ENCODE results near the gene UMAD1. TPM values are rescaled to one million over a fixed set of nuclear protein-coding genes. Genes with fewer than 3 reads are reported as not detected.

UMAD1 gene
- total and polyA plus RNA-seq, 2 experiments from 2014 or later: 8.4 to 12.4 TPM

GRCh38 chr7:7810380-7810779 is 169.8 kb downstream of the UMAD1 start:
- DNase-seq (ENCODE audit: low spot score) (no peak), ATAC-seq (no peak)
- Histone ChIP-seq H4K20me1 (replicated peaks; ENCODE audit: insufficient read depth) (no peaks in the 10 kb centered on the region), H3K27me3 (ENCODE audit: insufficient read depth) (no peaks in the 10 kb centered on the region), H3K27ac (ENCODE audit: low read depth) (no peak overlapping the region), H3K4me1 (ENCODE audit: insufficient read depth) (no peaks in the 10 kb centered on the region), H3K9me2 (ENCODE audit: insufficient read depth) (no peaks in the 10 kb centered on the region), H3K36me3 (ENCODE audit: insufficient read depth) (no peaks in the 10 kb centered on the region), H3F3A (replicated peaks; ENCODE audit: low read depth) (no peaks in the 10 kb centered on the region), H3K79me2 (replicated peaks; ENCODE audit: insufficient read depth) (no peaks in the 10 kb centered on the region), H3K4me2 (no peak overlapping the region), H2AFZ (no peak overlapping the region), H3K4me3 (no peak overlapping the region)
- Mint-ChIP-seq H3K9me3 (no peaks in the 10 kb centered on the region), H3K4me3 (no peak overlapping the region), H3K36me3 (ENCODE audit: low read depth) (no peaks in the 10 kb centered on the region), H3K27me3 (ENCODE audit: insufficient read depth, low read depth, poor library complexity) (no peaks in the 10 kb centered on the region), H3K27ac (no peak overlapping the region), H3K4me1 (peaks cover 4% of the 10 kb centered on the region; the same call in 2 of the 3 replicates)
- TF ChIP-seq STAT1 (IDR thresholded peaks at IDR 0.05; ENCODE audit: unreplicated experiment) (no peak), ZNF114 (CRISPR knock-in tag; IDR thresholded peaks at IDR 0.05) (no peak), POLR2AphosphoS5 (IDR thresholded peaks at IDR 0.05; ENCODE audit: low read depth) (no peak), CREB1 (CRISPR knock-in tag; IDR thresholded peaks at IDR 0.05; ENCODE audit: low read depth) (no peak), CTCF (conservative IDR thresholded peaks at IDR 0.05; ENCODE audit: low read depth in 2 of 2) (no peak), EZH2phosphoT487 (IDR thresholded peaks at IDR 0.05; ENCODE audit: unreplicated experiment) (no peak), JUNB (IDR thresholded peaks at IDR 0.05; ENCODE audit: unreplicated experiment) (no peak), NANOG (IDR thresholded peaks at IDR 0.05; ENCODE audit: borderline replicate concordance) (no peak)
- TF ChIP-seq, protein P1, sequence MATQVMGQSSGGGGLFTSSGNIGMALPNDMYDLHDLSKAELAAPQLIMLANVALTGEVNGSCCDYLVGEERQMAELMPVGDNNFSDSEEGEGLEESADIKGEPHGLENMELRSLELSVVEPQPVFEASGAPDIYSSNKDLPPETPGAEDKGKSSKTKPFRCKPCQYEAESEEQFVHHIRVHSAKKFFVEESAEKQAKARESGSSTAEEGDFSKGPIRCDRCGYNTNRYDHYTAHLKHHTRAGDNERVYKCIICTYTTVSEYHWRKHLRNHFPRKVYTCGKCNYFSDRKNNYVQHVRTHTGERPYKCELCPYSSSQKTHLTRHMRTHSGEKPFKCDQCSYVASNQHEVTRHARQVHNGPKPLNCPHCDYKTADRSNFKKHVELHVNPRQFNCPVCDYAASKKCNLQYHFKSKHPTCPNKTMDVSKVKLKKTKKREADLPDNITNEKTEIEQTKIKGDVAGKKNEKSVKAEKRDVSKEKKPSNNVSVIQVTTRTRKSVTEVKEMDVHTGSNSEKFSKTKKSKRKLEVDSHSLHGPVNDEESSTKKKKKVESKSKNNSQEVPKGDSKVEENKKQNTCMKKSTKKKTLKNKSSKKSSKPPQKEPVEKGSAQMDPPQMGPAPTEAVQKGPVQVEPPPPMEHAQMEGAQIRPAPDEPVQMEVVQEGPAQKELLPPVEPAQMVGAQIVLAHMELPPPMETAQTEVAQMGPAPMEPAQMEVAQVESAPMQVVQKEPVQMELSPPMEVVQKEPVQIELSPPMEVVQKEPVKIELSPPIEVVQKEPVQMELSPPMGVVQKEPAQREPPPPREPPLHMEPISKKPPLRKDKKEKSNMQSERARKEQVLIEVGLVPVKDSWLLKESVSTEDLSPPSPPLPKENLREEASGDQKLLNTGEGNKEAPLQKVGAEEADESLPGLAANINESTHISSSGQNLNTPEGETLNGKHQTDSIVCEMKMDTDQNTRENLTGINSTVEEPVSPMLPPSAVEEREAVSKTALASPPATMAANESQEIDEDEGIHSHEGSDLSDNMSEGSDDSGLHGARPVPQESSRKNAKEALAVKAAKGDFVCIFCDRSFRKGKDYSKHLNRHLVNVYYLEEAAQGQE (IDR thresholded peaks at IDR 0.05; ENCODE audit: unreplicated experiment): no peak
- TF ChIP-seq, protein P2, sequence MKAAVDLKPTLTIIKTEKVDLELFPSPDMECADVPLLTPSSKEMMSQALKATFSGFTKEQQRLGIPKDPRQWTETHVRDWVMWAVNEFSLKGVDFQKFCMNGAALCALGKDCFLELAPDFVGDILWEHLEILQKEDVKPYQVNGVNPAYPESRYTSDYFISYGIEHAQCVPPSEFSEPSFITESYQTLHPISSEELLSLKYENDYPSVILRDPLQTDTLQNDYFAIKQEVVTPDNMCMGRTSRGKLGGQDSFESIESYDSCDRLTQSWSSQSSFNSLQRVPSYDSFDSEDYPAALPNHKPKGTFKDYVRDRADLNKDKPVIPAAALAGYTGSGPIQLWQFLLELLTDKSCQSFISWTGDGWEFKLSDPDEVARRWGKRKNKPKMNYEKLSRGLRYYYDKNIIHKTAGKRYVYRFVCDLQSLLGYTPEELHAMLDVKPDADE (IDR thresholded peaks at IDR 0.05): no peak
- TF ChIP-seq, protein P3, sequence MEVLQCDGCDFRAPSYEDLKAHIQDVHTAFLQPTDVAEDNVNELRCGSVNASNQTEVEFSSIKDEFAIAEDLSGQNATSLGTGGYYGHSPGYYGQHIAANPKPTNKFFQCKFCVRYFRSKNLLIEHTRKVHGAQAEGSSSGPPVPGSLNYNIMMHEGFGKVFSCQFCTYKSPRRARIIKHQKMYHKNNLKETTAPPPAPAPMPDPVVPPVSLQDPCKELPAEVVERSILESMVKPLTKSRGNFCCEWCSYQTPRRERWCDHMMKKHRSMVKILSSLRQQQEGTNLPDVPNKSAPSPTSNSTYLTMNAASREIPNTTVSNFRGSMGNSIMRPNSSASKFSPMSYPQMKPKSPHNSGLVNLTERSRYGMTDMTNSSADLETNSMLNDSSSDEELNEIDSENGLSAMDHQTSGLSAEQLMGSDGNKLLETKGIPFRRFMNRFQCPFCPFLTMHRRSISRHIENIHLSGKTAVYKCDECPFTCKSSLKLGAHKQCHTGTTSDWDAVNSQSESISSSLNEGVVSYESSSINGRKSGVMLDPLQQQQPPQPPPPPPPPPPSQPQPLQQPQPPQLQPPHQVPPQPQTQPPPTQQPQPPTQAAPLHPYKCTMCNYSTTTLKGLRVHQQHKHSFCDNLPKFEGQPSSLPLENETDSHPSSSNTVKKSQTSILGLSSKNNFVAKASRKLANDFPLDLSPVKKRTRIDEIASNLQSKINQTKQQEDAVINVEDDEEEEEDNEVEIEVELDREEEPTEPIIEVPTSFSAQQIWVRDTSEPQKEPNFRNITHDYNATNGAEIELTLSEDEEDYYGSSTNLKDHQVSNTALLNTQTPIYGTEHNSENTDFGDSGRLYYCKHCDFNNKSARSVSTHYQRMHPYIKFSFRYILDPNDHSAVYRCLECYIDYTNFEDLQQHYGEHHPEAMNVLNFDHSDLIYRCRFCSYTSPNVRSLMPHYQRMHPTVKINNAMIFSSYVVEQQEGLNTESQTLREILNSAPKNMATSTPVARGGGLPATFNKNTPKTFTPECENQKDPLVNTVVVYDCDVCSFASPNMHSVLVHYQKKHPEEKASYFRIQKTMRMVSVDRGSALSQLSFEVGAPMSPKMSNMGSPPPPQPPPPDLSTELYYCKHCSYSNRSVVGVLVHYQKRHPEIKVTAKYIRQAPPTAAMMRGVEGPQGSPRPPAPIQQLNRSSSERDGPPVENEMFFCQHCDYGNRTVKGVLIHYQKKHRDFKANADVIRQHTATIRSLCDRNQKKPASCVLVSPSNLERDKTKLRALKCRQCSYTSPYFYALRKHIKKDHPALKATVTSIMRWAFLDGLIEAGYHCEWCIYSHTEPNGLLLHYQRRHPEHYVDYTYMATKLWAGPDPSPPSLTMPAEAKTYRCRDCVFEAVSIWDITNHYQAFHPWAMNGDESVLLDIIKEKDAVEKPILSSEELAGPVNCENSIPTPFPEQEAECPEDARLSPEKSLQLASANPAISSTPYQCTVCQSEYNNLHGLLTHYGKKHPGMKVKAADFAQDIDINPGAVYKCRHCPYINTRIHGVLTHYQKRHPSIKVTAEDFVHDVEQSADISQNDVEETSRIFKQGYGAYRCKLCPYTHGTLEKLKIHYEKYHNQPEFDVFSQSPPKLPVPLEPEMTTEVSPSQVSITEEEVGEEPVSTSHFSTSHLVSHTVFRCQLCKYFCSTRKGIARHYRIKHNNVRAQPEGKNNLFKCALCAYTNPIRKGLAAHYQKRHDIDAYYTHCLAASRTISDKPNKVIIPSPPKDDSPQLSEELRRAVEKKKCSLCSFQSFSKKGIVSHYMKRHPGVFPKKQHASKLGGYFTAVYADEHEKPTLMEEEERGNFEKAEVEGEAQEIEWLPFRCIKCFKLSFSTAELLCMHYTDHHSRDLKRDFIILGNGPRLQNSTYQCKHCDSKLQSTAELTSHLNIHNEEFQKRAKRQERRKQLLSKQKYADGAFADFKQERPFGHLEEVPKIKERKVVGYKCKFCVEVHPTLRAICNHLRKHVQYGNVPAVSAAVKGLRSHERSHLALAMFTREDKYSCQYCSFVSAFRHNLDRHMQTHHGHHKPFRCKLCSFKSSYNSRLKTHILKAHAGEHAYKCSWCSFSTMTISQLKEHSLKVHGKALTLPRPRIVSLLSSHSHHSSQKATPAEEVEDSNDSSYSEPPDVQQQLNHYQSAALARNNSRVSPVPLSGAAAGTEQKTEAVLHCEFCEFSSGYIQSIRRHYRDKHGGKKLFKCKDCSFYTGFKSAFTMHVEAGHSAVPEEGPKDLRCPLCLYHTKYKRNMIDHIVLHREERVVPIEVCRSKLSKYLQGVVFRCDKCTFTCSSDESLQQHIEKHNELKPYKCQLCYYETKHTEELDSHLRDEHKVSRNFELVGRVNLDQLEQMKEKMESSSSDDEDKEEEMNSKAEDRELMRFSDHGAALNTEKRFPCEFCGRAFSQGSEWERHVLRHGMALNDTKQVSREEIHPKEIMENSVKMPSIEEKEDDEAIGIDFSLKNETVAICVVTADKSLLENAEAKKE (CRISPR knock-in tag; IDR thresholded peaks at IDR 0.05): no peak
